Right renal cortex interstitium (tissue), 3 donors: ENCODE data around the gene LSM14B. TPM values are rescaled to one million over a fixed set of nuclear protein-coding genes. Genes with fewer than 3 reads are reported as not detected.
"Not testable (repeated sequence)": the region's sequence is repeated elsewhere in the genome, so short reads cannot be mapped to it uniquely, and the experiment has no call there.

ENCODE experiments used
- DNase-seq, 3 donors: peaks; one replicate each; pipeline ENCODE4 v3.0.0-alpha.2; 2013; ENCODE audit warnings: low read depth in 3 of 3, low spot score in 2 of 3
- polyA plus RNA-seq, 3 donors: library from polyadenylated mRNA; unstranded; fragments of 120-200 nt; gene quantifications; one replicate each; pipeline ENCODE4 v1.2.1, GENCODE V29; 2013; ENCODE audit not compliant: insufficient read length in 3 of 3

Gene LSM14B
- 10 to 100 TPM; 50.2 to 52.9 (median 50.5) TPM for polyA plus RNA-seq

- peak; percentile 89 to 96 (median 92) for DNase-seq
These were observed at the start of gene LSM14B for GRCh38 chr20:62121776-62122653. LSM14B (plus strand) TSS chr20:62122475; CDS start chr20:62122667, 192 bp downstream.

- no peak for DNase-seq
These were observed 49.0 kb upstream of the LSM14B start for GRCh38 chr20:62073323-62073722.

- no peak for DNase-seq
These were observed 43.1 kb upstream of the LSM14B start for GRCh38 chr20:62079166-62079565.

- DNase-seq, result no peak
These were observed 41.9 kb upstream of the LSM14B start for GRCh38 chr20:62080249-62080990.

GRCh38 chr20:62083312-62083711 is 39.0 kb upstream of the LSM14B start:
- no peak for DNase-seq

- DNase-seq, result not testable (repeated sequence)
These were observed 38.1 kb upstream of the LSM14B start for GRCh38 chr20:62084224-62084623.

GRCh38 chr20:62085206-62085605 is 37.1 kb upstream of the LSM14B start:
- DNase-seq, result no peak

GRCh38 chr20:62087227-62087626 is 35.0 kb upstream of the LSM14B start:
- no peak for DNase-seq

GRCh38 chr20:62087632-62088031 is 34.6 kb upstream of the LSM14B start:
- DNase-seq, result no peak

GRCh38 chr20:62088258-62089127 is 33.8 kb upstream of the LSM14B start:
- DNase-seq, result no peak

GRCh38 chr20:62089393-62089792 is 32.9 kb upstream of the LSM14B start:
- no peak for DNase-seq

GRCh38 chr20:62096421-62097380 is 25.6 kb upstream of the LSM14B start:
- DNase-seq, result no peak

GRCh38 chr20:62097881-62098407 is 24.3 kb upstream of the LSM14B start:
- DNase-seq, result no peak

GRCh38 chr20:62101078-62101477 is 21.2 kb upstream of the LSM14B start:
- DNase-seq, result no peak

GRCh38 chr20:62103508-62104233 is 18.6 kb upstream of the LSM14B start:
- no peak for DNase-seq

GRCh38 chr20:62104234-62104789 is 18.0 kb upstream of the LSM14B start:
- DNase-seq, result no peak

GRCh38 chr20:62104791-62105345 is 17.4 kb upstream of the LSM14B start:
- no peak for DNase-seq

GRCh38 chr20:62105592-62105991 is 16.7 kb upstream of the LSM14B start:
- DNase-seq, result no peak
